Activated B cell treated with CpG ODN at 0.5 μM for 24 hours (primary cell): Measurements from ENCODE around the gene AGAP1. TPM values are rescaled to one million over a fixed set of nuclear protein-coding genes. Genes with fewer than 3 reads are reported as not detected.

ENCODE experiments used
- ATAC-seq: fragments of 200-7000 bp; cut with Tn5 transposase; one replicate; pipeline ENCODE4 v1.10.0; 2021; ENCODE audit warnings: low read depth, mild to moderate bottlenecking, moderate library complexity
- CTCF ChIA-PET: fragments of 350-600 bp; sonication (Branson Sonifier 250); formaldehyde crosslinking; loops from one replicate; lab custom pipeline; 2021; ENCODE audit warnings: antibody characterized with exemption; lab: Charles Lee
- POLR2A ChIA-PET: fragments of 350-600 bp; sonication (Branson Sonifier 250); formaldehyde crosslinking; loops from one replicate; lab custom pipeline; 2021; ENCODE audit warnings: antibody characterized with exemption; lab: Charles Lee
- DNase-seq: peaks from one replicate; pipeline ENCODE4 v3.0.0; 2022
- H3K27ac Mint-ChIP-seq: one replicate; pipeline ENCODE4 v1.8.0; 2020; ENCODE audit warnings: mixed read lengths
- H3K27me3 Mint-ChIP-seq: one replicate; pipeline ENCODE4 v1.8.0; 2021; ENCODE audit warnings: mixed read lengths
- H3K36me3 Mint-ChIP-seq: one replicate; pipeline ENCODE4 v1.8.0; 2021; ENCODE audit warnings: low read depth, mixed read lengths
- H3K4me1 Mint-ChIP-seq: one replicate; pipeline ENCODE4 v1.8.0; 2021; ENCODE audit warnings: mixed read lengths
- H3K4me3 Mint-ChIP-seq: one replicate; pipeline ENCODE4 v1.8.0; 2020; ENCODE audit warnings: mild to moderate bottlenecking, mixed read lengths
- H3K9me3 Mint-ChIP-seq: one replicate; pipeline ENCODE4 v1.8.0; 2020; ENCODE audit warnings: mixed read lengths
- CTCF ChIP-seq: fragments of 200-600 bp; IDR thresholded peaks from one replicate; pipeline ENCODE4 v1.8.0; 2022; ENCODE audit warnings: antibody characterized with exemption, mild to moderate bottlenecking
- intact Hi-C: fragments of 100-400 bp; cut with micrococcal nuclease; formaldehyde crosslinking; loops from one replicate; pipeline ENCODE4 v1.15.1; 2024
- total RNA-seq: library from RNA; stranded (reverse); gene quantifications from 2 replicates; pipeline ENCODE4 v1.2.3, GENCODE V29; 2022

Gene AGAP1
- total RNA-seq, 1 donor from 2014 or later = not detected

GRCh38 chr2:235612181-235612950 lies 118.5 kb downstream of the AGAP1 start:
- H3K36me3 Mint-ChIP-seq = no peaks in the 10 kb centered on the region
- H3K27ac Mint-ChIP-seq = no peak overlapping the region
- peaks cover 6% of the 10 kb centered on the region for H3K27me3 Mint-ChIP-seq
- intact Hi-C loops = no loop called here
- ChIA-PET POLR2A (no interaction called here), CTCF (no interaction called here)
- no peaks in the 10 kb centered on the region for H3K9me3 Mint-ChIP-seq
- DNase-seq = no peak
- H3K4me3 Mint-ChIP-seq = no peak overlapping the region
- TF ChIP-seq CTCF = no peak
- peaks cover 2% of the 10 kb centered on the region for H3K4me1 Mint-ChIP-seq
- ATAC-seq = no peak

- no peak for DNase-seq
- H3K27me3 Mint-ChIP-seq = peaks cover 4% of the 10 kb centered on the region
- no peaks in the 10 kb centered on the region for H3K9me3 Mint-ChIP-seq
- peaks cover 2% of the 10 kb centered on the region for H3K4me1 Mint-ChIP-seq
- TF ChIP-seq CTCF = no peak
- H3K4me3 Mint-ChIP-seq = no peak overlapping the region
- ATAC-seq = no peak
- ChIA-PET POLR2A (no interaction called here), CTCF (no interaction called here)
- no peak overlapping the region for H3K27ac Mint-ChIP-seq
- intact Hi-C loops = no loop called here
- H3K36me3 Mint-ChIP-seq = no peaks in the 10 kb centered on the region
These were observed 119.8 kb downstream of the AGAP1 start for GRCh38 chr2:235613649-235614048.

- DNase-seq = no peak
- H3K9me3 Mint-ChIP-seq = no peaks in the 10 kb centered on the region
- no peak overlapping the region for H3K4me3 Mint-ChIP-seq
- no peak overlapping the region for H3K27ac Mint-ChIP-seq
- POLR2A ChIA-PET = no interaction called here
- TF ChIP-seq CTCF = no peak
- intact Hi-C loops = no loop called here
- ATAC-seq = no peak
- CTCF ChIA-PET = no interaction called here
- peaks cover 4% of the 10 kb centered on the region for H3K27me3 Mint-ChIP-seq
- H3K36me3 Mint-ChIP-seq = no peaks in the 10 kb centered on the region
- H3K4me1 Mint-ChIP-seq = peaks cover 2% of the 10 kb centered on the region
These were observed 120.5 kb downstream of the AGAP1 start for GRCh38 chr2:235614176-235614860.

GRCh38 chr2:235614900-235615712 lies 121.3 kb downstream of the AGAP1 start:
- H3K36me3 Mint-ChIP-seq = no peaks in the 10 kb centered on the region
- ATAC-seq = no peak
- peaks cover 4% of the 10 kb centered on the region for H3K27me3 Mint-ChIP-seq
- H3K4me1 Mint-ChIP-seq = peaks cover 2% of the 10 kb centered on the region
- CTCF ChIA-PET = no interaction called here
- POLR2A ChIA-PET = no interaction called here
- no peak overlapping the region for H3K4me3 Mint-ChIP-seq
- H3K9me3 Mint-ChIP-seq = no peaks in the 10 kb centered on the region
- DNase-seq = no peak
- no peak overlapping the region for H3K27ac Mint-ChIP-seq
- TF ChIP-seq CTCF = no peak
- intact Hi-C loops = no loop called here

GRCh38 chr2:235616885-235617284 lies 123.0 kb downstream of the AGAP1 start:
- Mint-ChIP-seq H3K9me3 (no peaks in the 10 kb centered on the region), H3K27me3 (peaks cover 4% of the 10 kb centered on the region), H3K36me3 (no peaks in the 10 kb centered on the region), H3K27ac (no peak overlapping the region), H3K4me3 (no peak overlapping the region), H3K4me1 (peaks cover 2% of the 10 kb centered on the region)
- ChIA-PET POLR2A (no interaction called here), CTCF (no interaction called here)
- intact Hi-C loops = no loop called here
- TF ChIP-seq CTCF = no peak
- ATAC-seq (no peak), DNase-seq (no peak)
